Dermis blood vessel endothelial cell (primary cell): Measurements from ENCODE around the gene TNFRSF18. TPM values are rescaled to one million over a fixed set of nuclear protein-coding genes. Genes with fewer than 3 reads are reported as not detected.
"Not testable (repeated sequence)": the region's sequence is repeated elsewhere in the genome, so short reads cannot be mapped to it uniquely, and the experiment has no call there.

Experiments used
- DNase-seq: peaks from one replicate; pipeline ENCODE4 v3.0.0; 2010
- total RNA-seq: library from RNA; depleted of rRNA; stranded (reverse); fragments of >200 nt; gene quantifications from 2 replicates; pipeline ENCODE4 v1.2.3, GENCODE V29; 2014

Gene TNFRSF18
- total RNA-seq, 1 donor from 2014 or later = 1.0 TPM

GRCh38 chr1:1197188-1197500 lies 9.2 kb downstream of the TNFRSF18 start:
- no peak for DNase-seq

- DNase-seq = no peak
Measured at GRCh38 chr1:1196431-1197187, 9.8 kb downstream of the TNFRSF18 start.

GRCh38 chr1:1195726-1196125 lies 10.7 kb downstream of the TNFRSF18 start:
- DNase-seq = not testable (repeated sequence)

- DNase-seq = no peak
Measured at GRCh38 chr1:1194723-1195122, 11.7 kb downstream of the TNFRSF18 start.

GRCh38 chr1:1191734-1192133 lies 14.7 kb downstream of the TNFRSF18 start:
- DNase-seq = no peak

- no peak for DNase-seq
Measured at GRCh38 chr1:1189111-1189510, 17.3 kb downstream of the TNFRSF18 start.

GRCh38 chr1:1187938-1188337 lies 18.5 kb downstream of the TNFRSF18 start:
- DNase-seq = no peak

GRCh38 chr1:1185101-1185765 lies 21.2 kb downstream of the TNFRSF18 start:
- DNase-seq = no peak

GRCh38 chr1:1183833-1184775 lies 22.3 kb downstream of the TNFRSF18 start:
- DNase-seq = no peak

GRCh38 chr1:1183221-1183747 lies 23.1 kb downstream of the TNFRSF18 start:
- DNase-seq = no peak

GRCh38 chr1:1182491-1183220 lies 23.7 kb downstream of the TNFRSF18 start:
- DNase-seq = no peak

- DNase-seq = no peak
Measured at GRCh38 chr1:1181938-1182410, 24.4 kb downstream of the TNFRSF18 start.

GRCh38 chr1:1181129-1181937 lies 25.1 kb downstream of the TNFRSF18 start:
- no peak for DNase-seq

- DNase-seq = no peak
Measured at GRCh38 chr1:1179983-1180861, 26.2 kb downstream of the TNFRSF18 start.

- no peak for DNase-seq
Measured at GRCh38 chr1:1179346-1179982, 26.9 kb downstream of the TNFRSF18 start.

GRCh38 chr1:1178794-1179331 lies 27.5 kb downstream of the TNFRSF18 start:
- DNase-seq = no peak

GRCh38 chr1:1177452-1178206 lies 28.8 kb downstream of the TNFRSF18 start:
- DNase-seq = no peak

- no peak for DNase-seq
Measured at GRCh38 chr1:1176931-1177330, 29.5 kb downstream of the TNFRSF18 start.
